Hematopoietic multipotent progenitor cell treated with erythropoietin and hydrocortisone succinate and interleukin-3 and kit ligand, for 15 days (in vitro differentiated cells): Measurements from ENCODE around the gene MARCHF10.

Source experiments
- DNase-seq: peaks from one replicate; pipeline ENCODE4 v3.0.0-alpha.2; 2015; ENCODE audit warnings: low spot score

The MARCHF10 gene

DNA sequence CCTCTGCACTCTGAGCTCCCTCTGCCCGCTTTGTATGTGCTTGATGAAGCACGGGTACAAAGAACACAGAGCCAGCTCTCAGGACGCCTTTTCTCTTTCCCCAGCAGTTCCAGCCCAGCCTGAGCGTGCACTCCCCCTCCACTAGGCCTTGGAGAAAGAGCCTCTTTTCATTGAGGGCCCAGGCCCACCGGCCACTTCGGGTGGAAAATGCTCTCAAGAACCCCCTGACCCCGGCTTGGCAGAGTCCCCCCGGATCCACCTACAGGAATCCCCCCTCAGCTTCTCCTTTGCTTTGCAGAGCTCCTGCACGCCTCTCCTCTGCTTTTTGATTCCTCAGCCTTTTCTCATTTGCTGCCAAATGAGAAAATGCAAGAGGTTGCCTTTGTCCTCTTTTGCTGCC, 150.4 kb downstream of the MARCHF10 start:
- DNase-seq = no peak

DNA sequence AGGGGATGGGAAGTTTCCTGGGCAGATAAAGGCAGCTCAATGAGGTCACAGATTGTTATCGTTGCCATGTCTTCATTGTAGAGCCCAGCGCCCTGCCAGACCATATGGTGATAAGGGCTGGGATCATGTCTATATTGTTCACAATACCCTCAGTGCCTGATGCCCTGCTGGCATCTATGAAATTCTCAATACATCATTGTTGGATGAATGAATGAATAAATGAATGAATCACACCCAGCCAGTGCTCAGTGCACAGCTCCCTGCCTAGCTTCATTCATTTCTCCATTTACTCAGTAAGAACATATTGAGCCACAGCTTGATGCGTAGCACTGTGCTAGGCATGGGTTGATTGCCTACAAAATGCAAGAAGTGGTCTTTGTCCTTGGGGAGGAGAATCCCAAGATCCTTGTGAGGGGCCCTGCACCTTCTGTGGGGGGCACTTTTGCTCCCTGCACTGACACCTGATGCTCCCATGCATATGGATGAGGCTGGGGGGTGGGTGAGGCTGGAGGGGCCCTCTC, 150.9 kb downstream of the MARCHF10 start:
- DNase-seq = no peak

DNA sequence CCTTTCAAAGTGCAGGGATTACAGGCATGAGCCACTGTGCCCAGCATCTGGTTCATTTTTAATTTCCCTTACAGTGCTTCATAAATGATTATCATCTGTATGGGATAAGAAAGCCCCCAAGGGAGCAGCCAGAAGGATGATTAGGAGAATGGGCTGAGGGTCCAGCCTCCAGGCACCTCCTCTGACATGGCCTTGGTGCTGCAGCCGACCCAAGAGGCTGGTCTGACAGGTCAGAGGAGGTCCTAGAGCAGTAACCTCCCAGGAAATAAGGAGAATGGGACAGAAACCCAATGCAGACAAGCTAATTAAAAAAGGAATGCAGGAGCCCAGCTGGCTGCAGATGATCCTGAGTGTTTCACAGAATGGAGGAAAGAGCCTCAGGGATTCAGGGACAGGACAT, 151.7 kb downstream of the MARCHF10 start:
- DNase-seq = no peak

DNA sequence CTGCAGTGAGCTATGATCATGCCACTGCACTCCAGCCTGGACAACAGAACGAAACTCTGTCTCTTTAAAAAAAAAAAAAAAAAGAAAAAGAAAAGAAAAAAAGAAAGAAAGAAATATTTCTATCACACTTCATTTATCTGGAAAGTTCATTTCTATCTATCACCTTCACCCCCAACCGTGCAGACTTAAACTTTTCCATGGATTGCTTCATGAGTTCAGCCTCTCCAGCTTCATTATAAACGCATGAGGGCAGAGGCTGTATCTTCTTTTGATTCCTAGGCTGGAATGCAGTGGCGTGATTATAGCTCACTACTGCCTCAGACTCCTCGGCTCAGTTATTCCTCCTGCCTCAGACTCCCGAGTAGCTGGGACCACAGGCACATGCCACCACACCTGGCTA, 152.5 kb downstream of the MARCHF10 start:
- no peak for DNase-seq

DNA sequence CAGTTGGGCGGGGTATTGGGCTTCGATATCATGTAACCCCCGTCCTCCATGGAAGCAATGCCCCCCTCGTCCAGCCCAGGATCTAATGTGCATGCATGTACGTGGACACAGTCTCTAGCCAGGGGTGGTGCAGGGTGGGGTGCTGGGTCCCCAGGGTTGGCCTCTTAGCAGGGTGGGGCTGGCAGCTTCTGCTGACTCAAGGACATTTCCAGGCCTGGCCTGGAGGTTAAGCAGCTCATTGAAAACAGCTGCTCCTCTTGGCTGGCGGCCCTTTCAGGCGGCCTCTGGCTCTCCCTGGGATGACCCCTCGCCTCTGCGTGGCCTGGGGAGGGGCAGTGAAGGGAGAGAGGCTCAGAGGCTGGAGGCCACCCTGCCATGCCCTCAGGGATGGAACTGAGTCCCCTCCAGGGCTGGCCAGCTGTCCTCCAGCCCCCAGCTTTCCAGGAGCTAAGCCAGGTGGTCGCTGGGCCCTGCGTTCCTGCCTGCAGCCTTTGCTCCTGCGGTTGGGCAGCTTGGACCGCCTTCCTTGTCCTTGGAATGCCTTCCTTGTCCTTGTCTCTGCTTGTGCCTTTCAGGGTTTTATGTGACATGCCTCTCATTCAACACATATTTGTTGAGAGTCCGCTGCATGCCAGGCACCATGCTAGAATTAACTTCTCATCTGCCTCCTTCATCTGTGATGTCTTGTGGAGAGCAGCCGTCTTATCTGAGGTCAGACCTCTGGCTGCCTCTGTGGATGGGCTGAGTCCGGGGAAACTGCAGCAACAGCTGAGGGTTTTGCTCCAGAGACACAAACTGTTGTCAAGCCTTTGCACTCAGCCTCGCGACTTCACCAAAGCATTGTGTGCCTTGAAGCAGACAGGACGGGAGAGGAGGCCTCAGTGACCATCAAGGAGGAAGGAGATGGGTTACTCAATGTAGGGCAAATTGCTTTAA, 154.0 kb downstream of the MARCHF10 start:
- DNase-seq = no peak

DNA sequence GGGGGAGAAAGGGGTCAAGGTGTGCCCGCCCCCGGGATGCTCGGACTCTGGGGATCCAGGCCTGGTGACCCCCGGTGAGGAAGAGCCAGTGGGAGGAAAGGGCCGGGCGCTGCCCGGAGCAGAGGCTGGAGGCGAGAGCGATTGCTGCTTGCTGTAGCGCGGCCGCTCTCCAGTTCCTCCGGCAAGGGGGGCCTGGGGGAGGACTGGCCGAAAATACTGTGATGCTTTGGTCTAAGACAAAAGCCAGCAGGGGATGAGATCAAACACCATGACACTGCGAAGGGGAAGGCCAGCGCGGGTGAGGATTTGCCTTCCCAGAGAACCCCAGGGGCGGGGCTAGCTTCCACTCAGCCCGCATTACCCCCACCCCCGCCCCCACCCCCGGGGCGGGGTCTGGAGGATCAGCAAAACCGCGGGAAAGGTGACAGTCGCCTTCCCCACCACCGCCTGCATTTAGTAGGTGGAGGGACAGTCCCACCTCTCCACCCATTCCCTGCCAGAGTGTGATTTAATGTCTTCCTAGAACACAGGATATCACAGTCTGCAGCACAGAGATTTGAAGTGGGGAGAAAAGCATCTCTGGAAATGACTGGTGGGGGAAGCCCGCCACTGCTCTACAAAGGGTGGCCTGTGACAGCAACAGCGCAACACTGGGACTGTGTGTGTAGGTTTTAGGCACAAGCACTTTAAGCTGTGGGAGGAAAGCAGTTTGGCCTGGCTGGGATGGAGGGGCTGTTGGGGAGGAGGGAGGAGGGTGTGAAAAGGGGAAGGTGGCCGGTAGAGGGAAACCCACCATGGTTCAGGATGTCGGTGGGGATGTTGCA, 154.9 kb downstream of the MARCHF10 start:
- DNase-seq = no peak

DNA sequence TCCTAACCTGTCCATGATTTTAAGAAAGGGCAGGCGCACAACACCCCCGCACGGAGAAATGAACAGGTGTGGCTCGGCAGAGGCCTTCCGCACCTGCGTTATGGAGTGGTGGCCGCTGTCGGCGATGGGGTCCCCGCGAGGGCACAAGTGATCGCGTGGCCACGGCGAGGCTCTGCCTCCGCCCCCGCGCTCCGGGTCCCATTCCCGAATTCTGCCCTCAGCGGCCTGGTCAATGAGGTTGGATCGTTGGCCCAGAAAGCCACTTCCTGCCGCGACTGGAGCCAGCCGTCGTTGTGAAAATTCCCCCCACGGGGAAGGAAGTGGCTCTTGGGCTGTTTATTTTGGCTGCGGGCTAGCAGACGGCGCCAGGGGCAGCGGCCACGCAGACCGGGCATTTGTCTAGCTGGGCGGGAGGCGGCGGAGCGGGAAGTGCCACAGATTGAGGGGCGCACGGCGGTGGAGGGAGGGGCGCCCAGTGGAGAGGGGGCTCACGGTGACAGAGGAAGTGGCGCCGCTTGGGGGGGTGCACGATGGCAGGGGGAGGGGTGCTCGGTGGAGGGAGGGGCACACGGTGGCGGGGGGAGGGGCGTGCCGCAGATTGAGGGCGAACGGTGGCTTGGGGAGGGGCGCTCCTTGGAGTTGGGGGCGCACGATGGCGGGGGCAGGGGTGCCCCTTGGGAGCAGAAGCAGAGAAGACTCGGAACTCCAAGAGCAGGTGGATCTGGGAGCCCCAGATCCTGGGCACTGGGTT, 155.7 kb downstream of the MARCHF10 start:
- DNase-seq = no peak
